Thoracic aorta endothelial cell (primary cell): Measurements from ENCODE around the gene SLC7A4. TPM values are rescaled to one million over a fixed set of nuclear protein-coding genes. Genes with fewer than 3 reads are reported as not detected.

ENCODE experiments used
- small RNA-seq: library from RNA; depleted of rRNA; stranded (forward); fragments of <200 nt; gene quantifications from one replicate; pipeline ENCODE3, GENCODE V24; 2012
- total RNA-seq: library from RNA; depleted of rRNA; stranded (reverse); fragments of >200 nt; gene quantifications from 2 replicates; pipeline ENCODE4 v1.2.3, GENCODE V29; 2012

Gene SLC7A4
- total RNA-seq = not detected in 2 replicates

GRCh38 chr22:21032037-21032867, at the start of gene SLC7A4:
TSS of gene SLC7A4 (minus strand) at chr22:21032561. CDS start at chr22:21031812, 749 bp downstream.

GRCh38 chr22:21045585-21046294, 13.4 kb upstream of the SLC7A4 start, which contains the start of gene LRRC74B:
TSS of gene LRRC74B (plus strand) at chr22:21045946. CDS start at chr22:21045987, 41 bp downstream.

GRCh38 chr22:21014726-21015465, 17.5 kb downstream of the SLC7A4 start, which contains the start of gene P2RX6:
TSS of gene P2RX6 (plus strand) at chr22:21015165. CDS start at chr22:21015175, 10 bp downstream.

GRCh38 chr22:21001601-21002325, 30.6 kb downstream of the SLC7A4 start, which contains the start of gene THAP7:
TSS of gene THAP7 (minus strand) at chr22:21002118. CDS start at chr22:21001911, 207 bp downstream.

GRCh38 chr22:20981787-20982562, 50.4 kb downstream of the SLC7A4 start, which contains the start of gene LZTR1:
TSS of gene LZTR1 (plus strand) at chr22:20982297. CDS start at chr22:20982372, 75 bp downstream.

Small RNA genes within 50 kb of the gene (small RNA-seq; reads per million reads assigned to genes)
- gene MIR649 = not detected

Other genes with a start within 250 kb of the SLC7A4 start
- gene PI4KA, start 173.8 kb downstream of the SLC7A4 start, total RNA-seq = 44.1 and 49.8 TPM in 2 replicates
- gene SNAP29, start 173.6 kb downstream of the SLC7A4 start, total RNA-seq = 14.2 and 16.1 TPM in 2 replicates
- gene CRKL, start 115.2 kb downstream of the SLC7A4 start, total RNA-seq = 63.7 and 64.0 TPM in 2 replicates
- not detected in 2 replicates for gene AIFM3, start 65.3 kb downstream of the SLC7A4 start, total RNA-seq
- gene LZTR1, start 50.3 kb downstream of the SLC7A4 start, total RNA-seq = 43.8 and 49.4 TPM in 2 replicates
- 13.6 and 14.4 TPM in 2 replicates for gene THAP7, start 30.4 kb downstream of the SLC7A4 start, total RNA-seq
- gene P2RX6, start 17.4 kb downstream of the SLC7A4 start, total RNA-seq = under 0.01 and 0.22 TPM in 2 replicates
- not detected in 2 replicates for gene LRRC74B, start 13.4 kb upstream of the SLC7A4 start, total RNA-seq